H1 (cell line): Measurements from ENCODE around the gene TWIST2. TPM values are rescaled to one million over a fixed set of nuclear protein-coding genes. Genes with fewer than 3 reads are reported as not detected.

Experiments used
- GTF2F1 ChIP-seq: IDR thresholded peaks from 2 replicates; pipeline ENCODE4 v1.6.1; 2012; ENCODE audit warnings: low read depth, low read length, improper control_type of control experiment, borderline replicate concordance
- NANOG ChIP-seq: IDR thresholded peaks from 2 replicates; pipeline ENCODE4 v1.6.1; 2011; ENCODE audit warnings: low read length, low read depth, mild to moderate bottlenecking, inconsistent platforms; ENCODE audit not compliant: insufficient read depth, poor library complexity, severe bottlenecking
- TAF7 ChIP-seq: optimal IDR thresholded peaks from 2 replicates; pipeline ENCODE3; 2011; ENCODE audit warnings: low read depth, mild to moderate bottlenecking, inconsistent platforms, low read length, moderate library complexity, borderline replicate concordance
- polyA plus RNA-seq, 7 experiments: library from polyadenylated mRNA; depleted of rRNA in 3 of 7; stranded (reverse) in 5 of 7; unstranded in 2 of 7; fragments of >200 nt in 5 of 7; fragments of 200-250 nt in 2 of 7; gene quantifications; 1 replicate in 5 of 7; 2 replicates in 1 of 7; 4 replicates in 1 of 7; pipeline versions ENCODE4 v1.2.1 to v1.2.3, GENCODE V29; 2011 to 2013; ENCODE audit warnings: missing spikeins in 2 of 7, mixed read lengths in 2 of 7
- total RNA-seq: library from RNA; stranded (reverse); fragmentation: NEBNext Ultra II Directional; extraction: Animal tissue kit (Norgen Biotek cat#: 25700); gene quantifications from 2 replicates; pipeline ENCODE4 v1.2.1, GENCODE V29; 2021
- TF ChIP-seq, protein P1 (sequence below): fragments of 300-600 bp; sonication (generic); IDR thresholded peaks from 2 replicates; pipeline ENCODE4 v1.7.1; 2012; ENCODE audit warnings: low read length, moderate library complexity, mild to moderate bottlenecking, inconsistent platforms; ENCODE audit not compliant: insufficient replicate concordance

Gene TWIST2
- total and polyA plus RNA-seq, 2 of the 8 experiments (the other 6 are each of a cell fraction or from before 2014, with no cell fraction given) = 2.6 to 4.3 TPM

GRCh38 chr2:238894950-238895298 is 47.0 kb downstream of the TWIST2 start (continued):
- TF ChIP-seq, protein P1, sequence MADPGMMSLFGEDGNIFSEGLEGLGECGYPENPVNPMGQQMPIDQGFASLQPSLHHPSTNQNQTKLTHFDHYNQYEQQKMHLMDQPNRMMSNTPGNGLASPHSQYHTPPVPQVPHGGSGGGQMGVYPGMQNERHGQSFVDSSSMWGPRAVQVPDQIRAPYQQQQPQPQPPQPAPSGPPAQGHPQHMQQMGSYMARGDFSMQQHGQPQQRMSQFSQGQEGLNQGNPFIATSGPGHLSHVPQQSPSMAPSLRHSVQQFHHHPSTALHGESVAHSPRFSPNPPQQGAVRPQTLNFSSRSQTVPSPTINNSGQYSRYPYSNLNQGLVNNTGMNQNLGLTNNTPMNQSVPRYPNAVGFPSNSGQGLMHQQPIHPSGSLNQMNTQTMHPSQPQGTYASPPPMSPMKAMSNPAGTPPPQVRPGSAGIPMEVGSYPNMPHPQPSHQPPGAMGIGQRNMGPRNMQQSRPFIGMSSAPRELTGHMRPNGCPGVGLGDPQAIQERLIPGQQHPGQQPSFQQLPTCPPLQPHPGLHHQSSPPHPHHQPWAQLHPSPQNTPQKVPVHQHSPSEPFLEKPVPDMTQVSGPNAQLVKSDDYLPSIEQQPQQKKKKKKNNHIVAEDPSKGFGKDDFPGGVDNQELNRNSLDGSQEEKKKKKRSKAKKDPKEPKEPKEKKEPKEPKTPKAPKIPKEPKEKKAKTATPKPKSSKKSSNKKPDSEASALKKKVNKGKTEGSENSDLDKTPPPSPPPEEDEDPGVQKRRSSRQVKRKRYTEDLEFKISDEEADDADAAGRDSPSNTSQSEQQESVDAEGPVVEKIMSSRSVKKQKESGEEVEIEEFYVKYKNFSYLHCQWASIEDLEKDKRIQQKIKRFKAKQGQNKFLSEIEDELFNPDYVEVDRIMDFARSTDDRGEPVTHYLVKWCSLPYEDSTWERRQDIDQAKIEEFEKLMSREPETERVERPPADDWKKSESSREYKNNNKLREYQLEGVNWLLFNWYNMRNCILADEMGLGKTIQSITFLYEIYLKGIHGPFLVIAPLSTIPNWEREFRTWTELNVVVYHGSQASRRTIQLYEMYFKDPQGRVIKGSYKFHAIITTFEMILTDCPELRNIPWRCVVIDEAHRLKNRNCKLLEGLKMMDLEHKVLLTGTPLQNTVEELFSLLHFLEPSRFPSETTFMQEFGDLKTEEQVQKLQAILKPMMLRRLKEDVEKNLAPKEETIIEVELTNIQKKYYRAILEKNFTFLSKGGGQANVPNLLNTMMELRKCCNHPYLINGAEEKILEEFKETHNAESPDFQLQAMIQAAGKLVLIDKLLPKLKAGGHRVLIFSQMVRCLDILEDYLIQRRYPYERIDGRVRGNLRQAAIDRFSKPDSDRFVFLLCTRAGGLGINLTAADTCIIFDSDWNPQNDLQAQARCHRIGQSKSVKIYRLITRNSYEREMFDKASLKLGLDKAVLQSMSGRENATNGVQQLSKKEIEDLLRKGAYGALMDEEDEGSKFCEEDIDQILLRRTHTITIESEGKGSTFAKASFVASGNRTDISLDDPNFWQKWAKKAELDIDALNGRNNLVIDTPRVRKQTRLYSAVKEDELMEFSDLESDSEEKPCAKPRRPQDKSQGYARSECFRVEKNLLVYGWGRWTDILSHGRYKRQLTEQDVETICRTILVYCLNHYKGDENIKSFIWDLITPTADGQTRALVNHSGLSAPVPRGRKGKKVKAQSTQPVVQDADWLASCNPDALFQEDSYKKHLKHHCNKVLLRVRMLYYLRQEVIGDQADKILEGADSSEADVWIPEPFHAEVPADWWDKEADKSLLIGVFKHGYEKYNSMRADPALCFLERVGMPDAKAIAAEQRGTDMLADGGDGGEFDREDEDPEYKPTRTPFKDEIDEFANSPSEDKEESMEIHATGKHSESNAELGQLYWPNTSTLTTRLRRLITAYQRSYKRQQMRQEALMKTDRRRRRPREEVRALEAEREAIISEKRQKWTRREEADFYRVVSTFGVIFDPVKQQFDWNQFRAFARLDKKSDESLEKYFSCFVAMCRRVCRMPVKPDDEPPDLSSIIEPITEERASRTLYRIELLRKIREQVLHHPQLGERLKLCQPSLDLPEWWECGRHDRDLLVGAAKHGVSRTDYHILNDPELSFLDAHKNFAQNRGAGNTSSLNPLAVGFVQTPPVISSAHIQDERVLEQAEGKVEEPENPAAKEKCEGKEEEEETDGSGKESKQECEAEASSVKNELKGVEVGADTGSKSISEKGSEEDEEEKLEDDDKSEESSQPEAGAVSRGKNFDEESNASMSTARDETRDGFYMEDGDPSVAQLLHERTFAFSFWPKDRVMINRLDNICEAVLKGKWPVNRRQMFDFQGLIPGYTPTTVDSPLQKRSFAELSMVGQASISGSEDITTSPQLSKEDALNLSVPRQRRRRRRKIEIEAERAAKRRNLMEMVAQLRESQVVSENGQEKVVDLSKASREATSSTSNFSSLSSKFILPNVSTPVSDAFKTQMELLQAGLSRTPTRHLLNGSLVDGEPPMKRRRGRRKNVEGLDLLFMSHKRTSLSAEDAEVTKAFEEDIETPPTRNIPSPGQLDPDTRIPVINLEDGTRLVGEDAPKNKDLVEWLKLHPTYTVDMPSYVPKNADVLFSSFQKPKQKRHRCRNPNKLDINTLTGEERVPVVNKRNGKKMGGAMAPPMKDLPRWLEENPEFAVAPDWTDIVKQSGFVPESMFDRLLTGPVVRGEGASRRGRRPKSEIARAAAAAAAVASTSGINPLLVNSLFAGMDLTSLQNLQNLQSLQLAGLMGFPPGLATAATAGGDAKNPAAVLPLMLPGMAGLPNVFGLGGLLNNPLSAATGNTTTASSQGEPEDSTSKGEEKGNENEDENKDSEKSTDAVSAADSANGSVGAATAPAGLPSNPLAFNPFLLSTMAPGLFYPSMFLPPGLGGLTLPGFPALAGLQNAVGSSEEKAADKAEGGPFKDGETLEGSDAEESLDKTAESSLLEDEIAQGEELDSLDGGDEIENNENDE = no peak
- no peak for TF ChIP-seq GTF2F1
- no peak for TF ChIP-seq TAF7
- TF ChIP-seq NANOG = no peak
